K562 (cell line): ENCODE measurements around the gene PDIA5. TPM values are rescaled to one million over a fixed set of nuclear protein-coding genes. Genes with fewer than 3 reads are reported as not detected.
A peak's percentile ranks its signal among the peaks of the same experiment; 100 is the strongest.

Experiments
- CBFA2T3 ChIP-seq: fragments of 450-650 bp; IDR thresholded peaks from 2 replicates; pipeline ENCODE4 v1.6.1; 2017
- CREB3L1 ChIP-seq: fragments of 450-650 bp; IDR thresholded peaks from 2 replicates; pipeline ENCODE4 v1.6.1; 2014; ENCODE audit warnings: low read depth, mild to moderate bottlenecking, moderate library complexity, borderline replicate concordance
- ELF1 ChIP-seq: fragments of 200-800 bp; sonication (Bioruptor generic); IDR thresholded peaks from 2 replicates; pipeline ENCODE4 v1.6.1; 2016; ENCODE audit warnings: missing genetic modification characterization, missing compliant biosample characterization
- FOS ChIP-seq: IDR thresholded peaks from 3 replicates; pipeline ENCODE4 v1.6.1; 2011; ENCODE audit not compliant: insufficient read length; ENCODE audit errors: extremely low read depth
- GMEB1 ChIP-seq: fragments of 250-450 bp; sonication (Bioruptor Pico); IDR thresholded peaks from 2 replicates; pipeline ENCODE4 v1.4.0; 2020; ENCODE audit warnings: mild to moderate bottlenecking
- HCFC1 ChIP-seq: IDR thresholded peaks from 2 replicates; pipeline ENCODE4 v1.6.1; 2012; ENCODE audit warnings: low read depth, low read length, improper control_type of control experiment
- HNRNPH1 ChIP-seq: fragments of 200-400 bp; formaldehyde crosslinking; optimal IDR thresholded peaks from 2 replicates; pipeline ENCODE3; 2017; ENCODE audit warnings: low read depth, mild to moderate bottlenecking, low read length, moderate library complexity
- IFI16 ChIP-seq: fragments of 250-450 bp; sonication (Bioruptor Pico); IDR thresholded peaks from 2 replicates; pipeline ENCODE4 v2.1.2; 2022; ENCODE audit warnings: mild to moderate bottlenecking, inconsistent platforms
- KAT2B ChIP-seq: IDR thresholded peaks from one replicate; pipeline ENCODE4 v1.6.1; 2012; ENCODE audit warnings: low read depth, mild to moderate bottlenecking, control low read depth, inconsistent platforms, low read length, moderate library complexity
- POLR2G ChIP-seq: fragments of 200-400 bp; formaldehyde crosslinking; IDR thresholded peaks from 2 replicates; pipeline ENCODE4 v1.6.1; 2017; ENCODE audit warnings: low read depth, mild to moderate bottlenecking, antibody characterized with exemption, low read length, moderate library complexity
- RNF2 ChIP-seq: sonication (generic); IDR thresholded peaks from 2 replicates; pipeline ENCODE4 v1.6.1; 2016
- SMARCA4 ChIP-seq: fragments of 450-650 bp; IDR thresholded peaks from 2 replicates; pipeline ENCODE4 v1.6.1; 2016
- TAF9B ChIP-seq: fragments of 450-650 bp; IDR thresholded peaks from 2 replicates; pipeline ENCODE4 v1.6.1; 2018; ENCODE audit warnings: mild to moderate bottlenecking; ENCODE audit not compliant: partially characterized antibody
- ZBTB5 ChIP-seq: fragments of 450-650 bp; IDR thresholded peaks from 2 replicates; pipeline ENCODE4 v1.6.1; 2017; ENCODE audit warnings: antibody characterized with exemption
- ZHX1 ChIP-seq: fragments of 150-350 bp; conservative IDR thresholded peaks from 2 replicates; pipeline ENCODE4 v1.6.1; 2014; ENCODE audit warnings: low read length
- ZNF165 ChIP-seq: fragments of 250-450 bp; sonication (Bioruptor Pico); IDR thresholded peaks from 2 replicates; pipeline ENCODE4 v1.4.0; 2020; ENCODE audit warnings: borderline replicate concordance
- ZNF217 ChIP-seq: sonication (generic); formaldehyde crosslinking; IDR thresholded peaks from 2 replicates; pipeline ENCODE4 v1.8.0; 2022; ENCODE audit warnings: mild to moderate bottlenecking, missing genetic modification reagents
- ZNF253 ChIP-seq: fragments of 250-450 bp; sonication (Bioruptor Pico); conservative IDR thresholded peaks from 2 replicates; pipeline ENCODE4 v1.6.1; 2021; ENCODE audit warnings: mild to moderate bottlenecking
- ZNF431 ChIP-seq: sonication (generic); formaldehyde crosslinking; IDR thresholded peaks from 2 replicates; pipeline ENCODE4 v1.8.0; 2022; ENCODE audit warnings: mild to moderate bottlenecking, missing genetic modification reagents
- ZNF785 ChIP-seq: fragments of 250-450 bp; sonication (Bioruptor Pico); IDR thresholded peaks from 2 replicates; pipeline ENCODE4 v1.4.0; 2020; ENCODE audit warnings: mild to moderate bottlenecking
- ZSCAN32 ChIP-seq: fragments of 450-650 bp; formaldehyde crosslinking; IDR thresholded peaks from 2 replicates; pipeline ENCODE4 v1.4.0; 2020; ENCODE audit warnings: mild to moderate bottlenecking, moderate library complexity
- polyA plus RNA-seq, 8 experiments: library from polyadenylated mRNA; depleted of rRNA in 4 of 8; stranded (reverse) in 5 of 8; unstranded in 3 of 8; fragments of >200 nt; fragmentation: Nextera tagmentation in 2 of 8; fragmentation: Illumina TruSeq in 1 of 8; extraction: Ambion mirVana in 2 of 8; extraction: Trizol in 1 of 8; gene quantifications; 2 replicates each; pipeline versions ENCODE4 v1.2.1 to v1.2.3, GENCODE V29; 2011 to 2014; ENCODE audit warnings: inconsistent platforms in 1 of 8, missing spikeins in 1 of 8
- total RNA-seq, 7 experiments: library from RNA; depleted of rRNA in 6 of 7; stranded (reverse); fragments of >200 nt in 6 of 7; fragmentation: Illumina TruSeq in 2 of 7; extraction: Trizol in 2 of 7; gene quantifications; 2 replicates each; pipeline versions ENCODE4 v1.2.1 to v1.2.3, GENCODE V29; 2011 to 2021; ENCODE audit warnings: low replicate concordance in 1 of 7

PDIA5 gene
- total and polyA plus RNA-seq, 9 of the 15 experiments (the other 6 are each of a cell fraction or from before 2014, with no cell fraction given): 3.4 to 31.8 (median 19.6) TPM

GRCh38 chr3:123080864-123081562, 14.2 kb downstream of the PDIA5 start (continued):
- peak; percentile 78; the same call in 1 of the 2 replicates for TF ChIP-seq CREB3L1
- no peak for TF ChIP-seq ZNF253 (CRISPR knock-in tag)
- TF ChIP-seq HCFC1: no peak
- no peak for TF ChIP-seq ZNF785 (CRISPR knock-in tag)
- TF ChIP-seq GMEB1 (CRISPR knock-in tag): no peak
- no peak for TF ChIP-seq ZNF165 (CRISPR knock-in tag)
- peak; percentile 78 for TF ChIP-seq SMARCA4
- no peak for TF ChIP-seq ZHX1
- no peak for TF ChIP-seq IFI16 (CRISPR knock-in tag)
- no peak for TF ChIP-seq ELF1
- TF ChIP-seq HNRNPH1: no peak
- TF ChIP-seq FOS: no peak
- no peak for TF ChIP-seq ZBTB5
- peak; percentile 84 for TF ChIP-seq CBFA2T3
- TF ChIP-seq KAT2B: no peak
- TF ChIP-seq ZNF217 (CRISPR knock-in tag): no peak
- TF ChIP-seq ZSCAN32 (CRISPR knock-in tag): no peak
- TF ChIP-seq TAF9B: no peak
- TF ChIP-seq RNF2: peak; percentile 53; the same call in 1 of the 2 replicates
- no peak for TF ChIP-seq POLR2G
- TF ChIP-seq ZNF431 (CRISPR knock-in tag): no peak
